Effector memory CD4-positive, alpha-beta T cell (primary cell): ENCODE data around the gene PLA2G4A.

Experiments used
- DNase-seq, 3 donors: peaks; one replicate each; pipeline ENCODE4 v3.0.0-alpha.2; 2020
- H3K27ac ChIP-seq: 2 replicates; pipeline ENCODE4 v1.7.0; 2013; ENCODE audit warnings: mild to moderate bottlenecking, low read length, moderate library complexity; ENCODE audit not compliant: insufficient read depth, poor library complexity, severe bottlenecking
- H3K27me3 ChIP-seq: replicated peaks from 2 replicates; pipeline ENCODE4 v1.7.0; 2013; ENCODE audit warnings: mild to moderate bottlenecking, low read length; ENCODE audit not compliant: insufficient read depth, control insufficient read depth, poor library complexity, severe bottlenecking
- H3K36me3 ChIP-seq: 2 replicates; pipeline ENCODE4 v1.7.0; 2013; ENCODE audit warnings: mild to moderate bottlenecking, low read length, moderate library complexity; ENCODE audit not compliant: control insufficient read depth, insufficient read depth
- H3K4me1 ChIP-seq: 2 replicates; pipeline ENCODE4 v1.7.0; 2013; ENCODE audit warnings: low read length, mild to moderate bottlenecking; ENCODE audit not compliant: control insufficient read depth, insufficient read depth, poor library complexity, severe bottlenecking
- H3K4me3 ChIP-seq: 2 replicates; pipeline ENCODE4 v1.7.0; 2013; ENCODE audit warnings: low read length, low read depth, mild to moderate bottlenecking; ENCODE audit not compliant: insufficient read depth, poor library complexity, severe bottlenecking
- H3K9me3 ChIP-seq: 2 replicates; pipeline ENCODE4 v1.7.0; 2013; ENCODE audit warnings: mild to moderate bottlenecking, low read length, moderate library complexity; ENCODE audit not compliant: control insufficient read depth

Gene PLA2G4A

DNA sequence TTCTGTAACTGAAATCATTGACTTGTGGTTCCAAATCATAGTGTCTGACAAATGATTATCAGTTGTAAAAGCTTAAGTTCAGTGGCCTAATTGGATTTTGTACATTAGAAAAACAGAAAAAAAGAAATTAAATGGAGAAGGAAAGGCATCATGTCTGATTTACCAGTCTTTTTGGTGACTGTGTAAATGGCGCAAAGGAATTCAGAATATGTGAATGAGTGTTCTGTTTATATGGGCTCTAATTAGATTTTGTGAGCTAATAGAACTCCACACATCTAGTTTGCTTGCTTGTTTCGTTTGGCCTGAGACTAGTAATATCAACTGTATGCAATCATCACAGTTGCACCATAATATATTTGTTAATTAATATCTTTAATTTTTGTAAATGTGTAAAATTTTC lies 151.7 kb downstream of the PLA2G4A start:
- no peak overlapping the region for H3K27ac ChIP-seq
- DNase-seq: no peak
- H3K27me3 ChIP-seq: no peaks in the 10 kb centered on the region
- H3K4me1 ChIP-seq: no peaks in the 10 kb centered on the region
- no peaks in the 10 kb centered on the region for H3K36me3 ChIP-seq
- no peak overlapping the region for H3K4me3 ChIP-seq
- no peaks in the 10 kb centered on the region for H3K9me3 ChIP-seq

DNA sequence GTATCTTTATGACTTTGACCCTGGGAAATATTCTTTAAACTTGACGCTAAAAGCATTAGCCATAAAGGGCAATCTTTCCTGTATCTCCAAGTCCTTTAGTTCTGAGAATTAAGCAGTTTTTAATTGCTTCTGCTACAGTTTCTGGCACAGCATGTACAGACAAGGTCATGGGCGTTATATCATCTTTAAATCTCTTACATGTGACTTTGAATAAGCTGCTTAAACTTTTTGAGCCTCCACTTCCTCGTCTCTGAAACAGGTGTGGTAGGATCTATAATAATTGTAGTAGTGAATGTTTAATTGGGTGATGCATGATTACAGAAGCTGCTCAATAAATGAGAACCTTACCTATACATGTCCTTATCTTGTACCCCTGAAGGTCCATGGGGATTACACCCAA lies 153.4 kb downstream of the PLA2G4A start:
- Histone ChIP-seq H3K27me3 (no peaks in the 10 kb centered on the region), H3K27ac (no peak overlapping the region), H3K9me3 (no peaks in the 10 kb centered on the region), H3K36me3 (no peaks in the 10 kb centered on the region), H3K4me1 (no peaks in the 10 kb centered on the region), H3K4me3 (no peak overlapping the region)
- no peak for DNase-seq

- H3K36me3 ChIP-seq: no peaks in the 10 kb centered on the region
- H3K9me3 ChIP-seq: no peaks in the 10 kb centered on the region
- no peak overlapping the region for H3K27ac ChIP-seq
- no peak overlapping the region for H3K4me3 ChIP-seq
- H3K4me1 ChIP-seq: no peaks in the 10 kb centered on the region
- no peak for DNase-seq
- H3K27me3 ChIP-seq: no peaks in the 10 kb centered on the region
These were observed 154.6 kb downstream of the PLA2G4A start for GRCh38 chr1:186983327-186983726.

DNA sequence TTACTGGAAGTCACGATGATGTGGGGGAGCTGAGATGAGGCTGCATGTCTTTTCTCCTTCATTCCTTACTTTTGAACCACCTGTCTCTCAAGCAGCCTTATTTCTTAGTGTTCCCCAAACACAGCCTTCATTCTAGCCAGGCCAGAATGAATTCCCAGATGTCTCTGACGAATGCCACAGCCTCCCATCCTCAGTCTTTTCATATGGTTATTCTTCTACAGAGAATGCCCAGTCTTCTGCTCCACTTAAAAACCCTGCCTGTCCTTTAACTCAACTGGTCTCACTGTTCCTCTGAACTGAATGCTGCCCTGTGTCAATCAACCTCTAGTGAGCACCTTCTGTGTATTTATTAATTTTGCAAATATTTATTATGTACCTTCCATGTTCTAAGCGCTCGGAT lies 156.2 kb downstream of the PLA2G4A start:
- H3K36me3 ChIP-seq: no peaks in the 10 kb centered on the region
- H3K4me3 ChIP-seq: no peak overlapping the region
- H3K9me3 ChIP-seq: no peaks in the 10 kb centered on the region
- DNase-seq: no peak
- no peaks in the 10 kb centered on the region for H3K4me1 ChIP-seq
- H3K27me3 ChIP-seq: no peaks in the 10 kb centered on the region
- H3K27ac ChIP-seq: no peak overlapping the region

DNA sequence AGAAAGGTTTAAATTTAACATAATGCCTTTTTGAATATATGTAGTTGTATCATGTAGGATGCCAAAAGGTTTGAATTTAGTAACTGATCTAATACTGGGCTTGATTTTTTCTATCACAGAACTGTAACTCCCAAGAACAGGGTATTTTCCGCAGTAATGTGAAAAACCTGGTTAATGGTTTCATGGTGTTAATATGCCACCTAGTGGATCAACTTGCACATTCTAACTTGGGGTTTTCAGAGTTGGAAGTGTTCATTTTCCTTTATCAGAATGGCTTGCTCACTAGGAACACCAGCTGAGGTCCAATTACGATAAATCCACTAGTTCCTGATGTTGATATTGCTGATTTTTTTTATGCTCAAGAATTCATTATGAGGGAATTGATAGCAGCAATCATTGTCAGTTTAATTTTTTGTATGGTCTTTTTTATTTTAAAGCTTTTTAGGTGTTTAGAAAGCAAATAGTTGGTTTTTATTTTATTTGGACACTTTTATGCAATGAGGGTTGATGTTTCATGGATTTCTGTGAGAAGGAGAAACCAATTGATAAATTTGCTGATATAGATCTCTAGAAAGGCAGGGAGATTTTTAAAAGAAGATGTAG lies 157.2 kb downstream of the PLA2G4A start:
- Histone ChIP-seq H3K27me3 (no peaks in the 10 kb centered on the region), H3K36me3 (no peaks in the 10 kb centered on the region), H3K4me3 (no peak overlapping the region), H3K9me3 (no peaks in the 10 kb centered on the region), H3K4me1 (no peaks in the 10 kb centered on the region), H3K27ac (no peak overlapping the region)
- no peak for DNase-seq

- no peak for DNase-seq
- H3K27ac ChIP-seq: no peak overlapping the region
- H3K4me1 ChIP-seq: no peaks in the 10 kb centered on the region
These were observed 158.3 kb downstream of the PLA2G4A start for GRCh38 chr1:186987065-186987464.

GRCh38 chr1:186987769-186988168 lies 159.0 kb downstream of the PLA2G4A start:
- no peak for DNase-seq
- no peaks in the 10 kb centered on the region for H3K27me3 ChIP-seq
- H3K36me3 ChIP-seq: no peaks in the 10 kb centered on the region
- H3K27ac ChIP-seq: no peak overlapping the region
- no peak overlapping the region for H3K4me3 ChIP-seq
- no peaks in the 10 kb centered on the region for H3K9me3 ChIP-seq
- no peaks in the 10 kb centered on the region for H3K4me1 ChIP-seq

More at GRCh38 chr1:186987065-186987464, 158.3 kb downstream of the PLA2G4A start:
- Histone ChIP-seq H3K4me3 (no peak overlapping the region), H3K9me3 (no peaks in the 10 kb centered on the region), H3K36me3 (no peaks in the 10 kb centered on the region), H3K27me3 (no peaks in the 10 kb centered on the region)

GRCh38 chr1:186993996-186994395 lies 165.2 kb downstream of the PLA2G4A start:
- Histone ChIP-seq H3K27ac (no peak overlapping the region), H3K4me3 (no peak overlapping the region), H3K4me1 (no peaks in the 10 kb centered on the region), H3K27me3 (no peaks in the 10 kb centered on the region), H3K9me3 (no peaks in the 10 kb centered on the region), H3K36me3 (no peaks in the 10 kb centered on the region)
- no peak for DNase-seq

DNA sequence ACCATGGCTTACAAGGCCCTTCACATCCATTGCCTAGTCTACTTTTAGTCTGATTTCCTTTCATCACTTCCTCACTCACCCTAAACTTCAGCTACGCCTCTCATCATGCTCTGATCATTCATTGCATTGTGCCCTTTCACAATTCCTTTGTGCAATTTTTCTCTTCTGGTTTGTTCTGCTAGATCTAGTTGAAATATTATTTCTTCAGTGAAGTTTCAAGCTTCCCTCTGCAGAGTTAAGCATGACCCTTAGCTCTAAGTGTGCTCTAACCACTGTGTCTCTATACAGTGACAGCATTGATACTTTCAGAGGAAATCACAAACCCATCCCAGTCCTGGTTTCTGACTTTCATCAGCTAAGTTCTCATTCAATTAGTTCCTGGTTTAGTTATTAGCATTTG lies 166.1 kb downstream of the PLA2G4A start:
- no peaks in the 10 kb centered on the region for H3K9me3 ChIP-seq
- DNase-seq: no peak
- no peaks in the 10 kb centered on the region for H3K27me3 ChIP-seq
- no peak overlapping the region for H3K4me3 ChIP-seq
- H3K36me3 ChIP-seq: no peaks in the 10 kb centered on the region
- no peak overlapping the region for H3K27ac ChIP-seq
- H3K4me1 ChIP-seq: no peaks in the 10 kb centered on the region

- no peak for DNase-seq
- Histone ChIP-seq H3K4me3 (no peak overlapping the region), H3K4me1 (no peaks in the 10 kb centered on the region), H3K27ac (no peak overlapping the region), H3K36me3 (no peaks in the 10 kb centered on the region), H3K9me3 (no peaks in the 10 kb centered on the region), H3K27me3 (no peaks in the 10 kb centered on the region)
These were observed 168.1 kb downstream of the PLA2G4A start for GRCh38 chr1:186996816-186997215.
